Astrocyte (in vitro differentiated cells and primary cell): ENCODE measurements around the gene UBL3.

ENCODE experiments used
- EZH2 ChIP-seq: IDR thresholded peaks from 2 replicates; pipeline ENCODE4 v1.6.1; 2012; ENCODE audit warnings: mild to moderate bottlenecking, low read length, inconsistent platforms; ENCODE audit not compliant: insufficient read depth
- TF ChIP-seq, protein P1 (sequence below): IDR thresholded peaks from 2 replicates; pipeline ENCODE4 v1.5.1; 2011; ENCODE audit warnings: low read depth, mild to moderate bottlenecking, inconsistent platforms, low read length, moderate library complexity; ENCODE audit not compliant: insufficient read depth

DNA sequence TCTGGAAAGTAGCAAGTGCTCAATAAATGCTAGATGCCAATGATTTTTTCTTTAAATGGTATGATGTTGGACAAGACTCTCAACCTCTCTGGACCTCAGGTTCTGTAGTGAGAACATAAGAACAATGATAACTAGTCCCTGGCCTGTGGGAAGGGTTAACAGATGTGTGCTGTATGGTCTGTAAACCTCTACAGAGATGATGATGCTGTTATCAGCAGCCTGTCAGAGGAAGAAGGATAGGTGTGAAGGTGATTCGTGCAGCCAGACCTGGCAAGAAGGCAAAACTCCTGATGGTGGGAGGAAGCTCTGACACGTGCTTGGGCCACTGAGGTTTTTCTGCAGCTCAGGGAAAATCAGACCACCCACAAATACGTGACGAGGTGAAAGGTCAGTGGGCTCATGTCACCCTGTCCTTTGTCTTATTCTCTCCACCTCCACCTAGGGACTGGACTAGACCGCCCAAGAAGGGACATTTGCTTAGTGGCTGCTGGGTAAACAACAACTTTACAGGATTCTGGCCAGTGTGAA is 36.7 kb upstream of the UBL3 start:
- TF ChIP-seq, protein P1, sequence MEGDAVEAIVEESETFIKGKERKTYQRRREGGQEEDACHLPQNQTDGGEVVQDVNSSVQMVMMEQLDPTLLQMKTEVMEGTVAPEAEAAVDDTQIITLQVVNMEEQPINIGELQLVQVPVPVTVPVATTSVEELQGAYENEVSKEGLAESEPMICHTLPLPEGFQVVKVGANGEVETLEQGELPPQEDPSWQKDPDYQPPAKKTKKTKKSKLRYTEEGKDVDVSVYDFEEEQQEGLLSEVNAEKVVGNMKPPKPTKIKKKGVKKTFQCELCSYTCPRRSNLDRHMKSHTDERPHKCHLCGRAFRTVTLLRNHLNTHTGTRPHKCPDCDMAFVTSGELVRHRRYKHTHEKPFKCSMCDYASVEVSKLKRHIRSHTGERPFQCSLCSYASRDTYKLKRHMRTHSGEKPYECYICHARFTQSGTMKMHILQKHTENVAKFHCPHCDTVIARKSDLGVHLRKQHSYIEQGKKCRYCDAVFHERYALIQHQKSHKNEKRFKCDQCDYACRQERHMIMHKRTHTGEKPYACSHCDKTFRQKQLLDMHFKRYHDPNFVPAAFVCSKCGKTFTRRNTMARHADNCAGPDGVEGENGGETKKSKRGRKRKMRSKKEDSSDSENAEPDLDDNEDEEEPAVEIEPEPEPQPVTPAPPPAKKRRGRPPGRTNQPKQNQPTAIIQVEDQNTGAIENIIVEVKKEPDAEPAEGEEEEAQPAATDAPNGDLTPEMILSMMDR: no peak
- TF ChIP-seq EZH2: no peak
